ENCODE results near the gene PPM1H.

DNA sequence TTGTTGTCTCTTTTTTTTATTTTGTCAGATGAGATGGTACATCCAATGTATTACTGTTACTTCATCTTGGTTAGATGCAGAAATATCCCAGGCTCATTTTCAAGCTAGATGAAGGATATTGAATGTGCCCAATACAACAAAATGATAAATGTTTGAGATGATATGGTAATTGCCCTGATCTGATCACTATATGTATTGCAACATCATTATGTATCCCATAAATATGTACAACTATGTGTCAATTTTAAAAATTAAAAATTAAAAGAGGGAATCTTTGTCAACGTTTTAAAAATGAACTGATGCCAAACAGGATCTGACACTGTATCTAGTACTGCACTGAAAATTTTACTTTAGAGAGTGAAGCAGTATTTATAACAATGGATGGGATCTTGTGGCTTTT, 78.5 kb downstream of the PPM1H start:
- TF ChIP-seq, protein P1, sequence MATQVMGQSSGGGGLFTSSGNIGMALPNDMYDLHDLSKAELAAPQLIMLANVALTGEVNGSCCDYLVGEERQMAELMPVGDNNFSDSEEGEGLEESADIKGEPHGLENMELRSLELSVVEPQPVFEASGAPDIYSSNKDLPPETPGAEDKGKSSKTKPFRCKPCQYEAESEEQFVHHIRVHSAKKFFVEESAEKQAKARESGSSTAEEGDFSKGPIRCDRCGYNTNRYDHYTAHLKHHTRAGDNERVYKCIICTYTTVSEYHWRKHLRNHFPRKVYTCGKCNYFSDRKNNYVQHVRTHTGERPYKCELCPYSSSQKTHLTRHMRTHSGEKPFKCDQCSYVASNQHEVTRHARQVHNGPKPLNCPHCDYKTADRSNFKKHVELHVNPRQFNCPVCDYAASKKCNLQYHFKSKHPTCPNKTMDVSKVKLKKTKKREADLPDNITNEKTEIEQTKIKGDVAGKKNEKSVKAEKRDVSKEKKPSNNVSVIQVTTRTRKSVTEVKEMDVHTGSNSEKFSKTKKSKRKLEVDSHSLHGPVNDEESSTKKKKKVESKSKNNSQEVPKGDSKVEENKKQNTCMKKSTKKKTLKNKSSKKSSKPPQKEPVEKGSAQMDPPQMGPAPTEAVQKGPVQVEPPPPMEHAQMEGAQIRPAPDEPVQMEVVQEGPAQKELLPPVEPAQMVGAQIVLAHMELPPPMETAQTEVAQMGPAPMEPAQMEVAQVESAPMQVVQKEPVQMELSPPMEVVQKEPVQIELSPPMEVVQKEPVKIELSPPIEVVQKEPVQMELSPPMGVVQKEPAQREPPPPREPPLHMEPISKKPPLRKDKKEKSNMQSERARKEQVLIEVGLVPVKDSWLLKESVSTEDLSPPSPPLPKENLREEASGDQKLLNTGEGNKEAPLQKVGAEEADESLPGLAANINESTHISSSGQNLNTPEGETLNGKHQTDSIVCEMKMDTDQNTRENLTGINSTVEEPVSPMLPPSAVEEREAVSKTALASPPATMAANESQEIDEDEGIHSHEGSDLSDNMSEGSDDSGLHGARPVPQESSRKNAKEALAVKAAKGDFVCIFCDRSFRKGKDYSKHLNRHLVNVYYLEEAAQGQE (IDR thresholded peaks at IDR 0.05; ENCODE audit: low read depth): no peak
- TF ChIP-seq, protein P2, sequence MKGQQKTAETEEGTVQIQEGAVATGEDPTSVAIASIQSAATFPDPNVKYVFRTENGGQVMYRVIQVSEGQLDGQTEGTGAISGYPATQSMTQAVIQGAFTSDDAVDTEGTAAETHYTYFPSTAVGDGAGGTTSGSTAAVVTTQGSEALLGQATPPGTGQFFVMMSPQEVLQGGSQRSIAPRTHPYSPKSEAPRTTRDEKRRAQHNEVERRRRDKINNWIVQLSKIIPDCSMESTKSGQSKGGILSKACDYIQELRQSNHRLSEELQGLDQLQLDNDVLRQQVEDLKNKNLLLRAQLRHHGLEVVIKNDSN (IDR thresholded peaks at IDR 0.05): no peak
- TF ChIP-seq TCF12 (IDR thresholded peaks at IDR 0.05; ENCODE audit: low read depth): no peak
- TF ChIP-seq, protein P3, sequence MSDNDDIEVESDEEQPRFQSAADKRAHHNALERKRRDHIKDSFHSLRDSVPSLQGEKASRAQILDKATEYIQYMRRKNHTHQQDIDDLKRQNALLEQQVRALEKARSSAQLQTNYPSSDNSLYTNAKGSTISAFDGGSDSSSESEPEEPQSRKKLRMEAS (IDR thresholded peaks at IDR 0.05): no peak
- no peak for TF ChIP-seq CEBPB (IDR thresholded peaks at IDR 0.05)
- no peak for TF ChIP-seq EP300 (IDR thresholded peaks at IDR 0.05; ENCODE audit: borderline replicate concordance)
- TF ChIP-seq TAF1 (IDR thresholded peaks at IDR 0.05; ENCODE audit: low read depth): no peak
- TF ChIP-seq NFIC (IDR thresholded peaks at IDR 0.05): no peak
- TF ChIP-seq CREB1 (IDR thresholded peaks at IDR 0.05; ENCODE audit: low read depth): no peak
- TF ChIP-seq ZBTB7A (IDR thresholded peaks at IDR 0.05; ENCODE audit: low read depth): no peak
- TF ChIP-seq FOXM1 (IDR thresholded peaks at IDR 0.05; ENCODE audit: borderline replicate concordance, low read depth): no peak
- TF ChIP-seq RAD21 (IDR thresholded peaks at IDR 0.05; ENCODE audit: low read depth): no peak
- no peak for TF ChIP-seq TEAD4 (IDR thresholded peaks at IDR 0.05)

Measured in Ishikawa (cell line).